Mesodermal cell (in vitro differentiated cells): ENCODE measurements around the gene MAP1A. TPM values are rescaled to one million over a fixed set of nuclear protein-coding genes. Genes with fewer than 3 reads are reported as not detected.
A peak's percentile ranks its signal among the peaks of the same experiment; 100 is the strongest.

ENCODE experiments used
- H3K27ac ChIP-seq: 2 replicates; pipeline ENCODE4 v1.7.0; 2013; ENCODE audit warnings: mild to moderate bottlenecking, low read depth, low read length, moderate library complexity; ENCODE audit not compliant: severe bottlenecking
- H3K36me3 ChIP-seq: 2 replicates; pipeline ENCODE4 v1.7.1; 2013; ENCODE audit warnings: mild to moderate bottlenecking, low read length, moderate library complexity; ENCODE audit not compliant: control insufficient read depth, insufficient read depth
- H3K4me1 ChIP-seq: one replicate; pipeline ENCODE4 v1.7.1; 2013; ENCODE audit warnings: mild to moderate bottlenecking, low read length; ENCODE audit not compliant: insufficient read depth, control insufficient read depth, poor library complexity, severe bottlenecking
- H3K4me3 ChIP-seq: 2 replicates; pipeline ENCODE4 v1.7.0; 2013; ENCODE audit warnings: low read length, control low read depth, mild to moderate bottlenecking; ENCODE audit not compliant: insufficient read depth, poor library complexity, severe bottlenecking; ENCODE audit errors: extremely low read depth
- H3K9me3 ChIP-seq: 2 replicates; pipeline ENCODE4 v1.7.1; 2013; ENCODE audit warnings: mild to moderate bottlenecking, low read length, moderate library complexity; ENCODE audit not compliant: control insufficient read depth
- WGBS, 2 experiments: methylation state at CpG; one replicate each; pipeline ENCODE4 v1.1.5; 2013; ENCODE audit warnings: missing lambda C conversion rate in 2 of 2; ENCODE audit not compliant: insufficient coverage in 2 of 2; 5-methylcytosine and 5-hydroxymethylcytosine counted together
- polyA plus RNA-seq, 2 experiments: library from polyadenylated mRNA; stranded (reverse); fragments of 50-300 nt; gene quantifications; one replicate each; pipeline ENCODE4 v1.2.3, GENCODE V29; 2013

The MAP1A gene
- polyA plus RNA-seq (2013, experiment 1 of 2) = 12.5 TPM
- polyA plus RNA-seq (2013, experiment 2 of 2) = 11.6 TPM

DNA sequence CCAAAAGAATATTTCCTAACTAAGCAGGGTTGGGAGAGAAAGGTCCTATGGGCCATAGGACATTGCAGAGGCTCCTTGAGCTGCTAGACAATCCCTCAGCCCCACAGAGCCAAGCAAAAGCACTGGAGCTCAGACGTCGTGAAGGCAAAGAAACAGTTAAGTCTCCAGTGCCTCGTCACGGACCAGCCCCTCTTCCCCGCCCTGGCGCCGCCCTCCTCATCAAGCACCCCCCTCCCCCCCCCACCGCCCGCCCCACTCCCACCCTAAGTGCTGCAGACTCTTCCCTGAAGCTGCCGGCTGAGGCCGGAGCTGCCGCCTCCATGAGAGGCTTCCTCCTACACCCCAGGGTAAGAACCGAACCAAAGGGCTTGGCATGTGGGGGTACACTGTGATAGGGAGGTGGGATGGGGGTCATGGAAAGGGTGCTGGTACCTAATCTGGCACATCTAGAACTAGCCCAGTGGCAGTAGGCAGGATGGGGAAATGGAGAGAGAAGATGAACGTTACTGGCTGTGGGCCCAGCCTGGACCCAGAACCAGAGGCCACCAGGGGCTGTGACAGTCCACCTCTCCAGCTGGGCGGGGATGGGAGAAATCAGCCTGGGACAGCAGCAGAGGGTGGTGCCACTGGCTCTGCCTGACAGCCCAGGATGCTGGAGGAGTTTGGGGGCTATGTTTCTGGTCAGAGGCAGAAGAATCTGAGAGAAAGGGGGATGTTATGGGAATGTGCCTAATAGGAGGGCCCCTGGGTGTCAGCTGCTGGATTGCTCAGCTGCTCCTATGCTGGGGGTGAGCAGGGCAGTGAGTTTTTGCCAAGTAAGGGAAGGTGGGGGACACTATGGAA is at the start of gene MAP1A:
TSS of gene MAP1A (plus strand) at position 255 of the 843 bp plus-strand sequence. CDS start 3,866 bp downstream, outside the sequence.
- peak within 1 kb of the TSS; percentile 62 for H3K4me3 ChIP-seq
- 0% methylated on average over 2 to 3 of the region's 15 CpGs for WGBS, 2 experiments
- H3K27ac ChIP-seq = peak within 1 kb of the TSS; percentile 89
- H3K9me3 ChIP-seq = no peaks in the 10 kb centered on the region
- H3K4me1 ChIP-seq = peaks cover 25% of the 10 kb centered on the region
- peaks cover 24% of the 10 kb centered on the region for H3K36me3 ChIP-seq

DNA sequence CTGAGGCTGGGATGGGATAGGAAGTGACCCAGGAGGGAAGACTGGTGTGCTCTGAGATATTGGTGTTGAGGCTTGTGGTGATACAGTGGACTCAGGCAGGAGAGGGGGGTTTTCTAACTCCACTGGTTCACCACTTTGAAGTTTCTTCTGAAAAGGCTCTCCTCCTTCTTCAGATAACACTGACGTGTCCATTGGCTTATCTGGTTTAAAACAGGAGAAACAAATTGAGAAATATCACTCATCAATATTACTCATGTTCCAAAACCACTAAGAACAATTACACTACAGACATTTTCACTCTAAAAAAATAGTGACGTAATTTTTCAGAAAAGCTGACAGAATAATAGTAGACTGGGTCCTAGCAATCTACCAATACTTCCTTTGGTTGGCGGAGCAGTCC is 47.5 kb upstream of the MAP1A start:
- no peaks in the 10 kb centered on the region for H3K9me3 ChIP-seq
- no peak overlapping the region for H3K27ac ChIP-seq
- H3K36me3 ChIP-seq = peaks cover 82% of the 10 kb centered on the region
- no peaks in the 10 kb centered on the region for H3K4me1 ChIP-seq
- 100% methylated on average over 1 of the region's 3 CpGs for WGBS, 2 experiments
- no peak overlapping the region for H3K4me3 ChIP-seq

DNA sequence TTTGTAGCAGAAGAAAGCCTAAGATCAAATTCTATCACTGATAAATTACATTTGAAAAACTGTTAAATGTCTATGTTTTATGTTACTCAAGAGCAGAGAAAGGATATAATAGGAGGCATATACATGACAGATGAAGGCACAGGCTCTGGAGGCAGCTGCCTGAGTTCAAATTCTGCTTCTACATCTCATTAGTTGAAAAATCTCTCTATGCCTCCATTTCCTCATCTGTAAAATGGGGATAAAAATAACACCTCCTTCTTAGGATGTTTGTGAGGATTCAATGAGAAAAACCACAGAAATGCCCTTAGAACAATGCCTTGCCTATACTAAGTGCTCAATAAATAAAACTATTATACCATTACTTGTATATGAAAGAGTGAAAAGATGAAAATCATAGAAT is 45.4 kb upstream of the MAP1A start:
- peaks cover 82% of the 10 kb centered on the region for H3K36me3 ChIP-seq
- H3K4me1 ChIP-seq = no peaks in the 10 kb centered on the region
- H3K9me3 ChIP-seq = no peaks in the 10 kb centered on the region
- H3K4me3 ChIP-seq = no peak overlapping the region
- H3K27ac ChIP-seq = no peak overlapping the region

DNA sequence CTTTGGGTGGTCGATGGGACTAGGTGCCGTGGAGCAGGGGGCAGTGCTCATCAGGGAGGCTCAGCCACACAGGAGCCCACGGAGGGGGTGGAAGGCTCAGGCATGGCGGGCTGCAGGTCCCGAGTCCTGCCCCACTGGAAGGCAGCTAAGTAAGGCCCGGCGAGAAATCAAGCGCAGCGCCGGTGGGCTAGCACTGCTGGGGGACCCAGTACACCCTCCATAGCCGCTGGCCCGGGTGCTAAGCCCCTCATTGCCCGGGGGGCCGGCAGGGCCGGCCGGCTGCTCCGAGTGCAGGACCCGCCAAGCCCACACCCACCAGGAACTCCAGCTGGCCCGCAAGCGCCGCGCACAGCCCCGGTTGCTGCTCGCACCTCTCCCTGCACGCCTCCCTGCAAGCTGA is 43.5 kb upstream of the MAP1A start:
- Histone ChIP-seq H3K4me3 (no peak overlapping the region), H3K9me3 (no peaks in the 10 kb centered on the region), H3K36me3 (peaks cover 83% of the 10 kb centered on the region), H3K4me1 (no peaks in the 10 kb centered on the region), H3K27ac (no peak overlapping the region)
- WGBS, 2 experiments = 89 to 98% methylated on average over 8 to 16 of the region's 25 CpGs

DNA sequence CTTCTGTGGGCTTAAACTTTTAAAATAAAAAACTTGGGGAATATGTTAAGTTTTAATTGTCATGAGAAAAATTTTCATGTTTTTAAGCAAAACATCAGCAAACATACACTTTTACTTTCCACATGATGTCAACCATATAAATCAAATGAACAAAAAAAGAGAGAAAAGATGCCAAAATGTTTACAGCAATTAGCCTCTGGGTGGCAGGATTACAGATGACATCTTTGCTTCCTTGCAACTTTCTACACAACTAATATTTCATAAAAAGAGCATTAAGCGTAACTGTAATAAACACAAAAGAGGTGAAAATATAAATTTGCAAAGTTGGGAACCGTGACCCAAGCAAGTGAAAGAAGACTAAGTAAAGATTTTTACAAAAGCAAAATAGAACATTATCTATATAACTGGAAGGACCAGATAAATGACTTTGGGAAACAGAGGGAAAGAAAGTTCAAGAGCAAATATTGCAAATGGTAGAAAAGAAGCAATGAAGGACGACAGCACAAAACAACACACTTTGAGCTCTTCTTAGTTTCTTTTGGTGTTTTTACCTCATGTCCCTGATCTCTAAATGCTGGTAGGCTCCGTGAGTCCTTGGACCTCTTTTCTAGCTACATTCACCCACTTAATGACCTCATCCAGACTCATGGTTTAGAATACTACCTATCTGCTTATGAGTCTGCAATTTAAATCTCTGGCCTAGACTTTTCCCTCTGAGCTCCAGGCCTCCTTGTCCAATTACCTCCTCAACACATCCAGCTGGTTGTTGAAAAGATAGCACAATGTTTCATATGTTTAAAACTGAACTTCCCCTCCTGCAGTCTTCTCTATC is 33.9 kb upstream of the MAP1A start:
- no peaks in the 10 kb centered on the region for H3K9me3 ChIP-seq
- H3K4me1 ChIP-seq = no peaks in the 10 kb centered on the region
- WGBS, 2 experiments = 73 to 88% methylated on average over 2 of the region's 4 CpGs
- H3K4me3 ChIP-seq = no peak overlapping the region
- H3K36me3 ChIP-seq = peaks cover 92% of the 10 kb centered on the region
- H3K27ac ChIP-seq = no peak overlapping the region

DNA sequence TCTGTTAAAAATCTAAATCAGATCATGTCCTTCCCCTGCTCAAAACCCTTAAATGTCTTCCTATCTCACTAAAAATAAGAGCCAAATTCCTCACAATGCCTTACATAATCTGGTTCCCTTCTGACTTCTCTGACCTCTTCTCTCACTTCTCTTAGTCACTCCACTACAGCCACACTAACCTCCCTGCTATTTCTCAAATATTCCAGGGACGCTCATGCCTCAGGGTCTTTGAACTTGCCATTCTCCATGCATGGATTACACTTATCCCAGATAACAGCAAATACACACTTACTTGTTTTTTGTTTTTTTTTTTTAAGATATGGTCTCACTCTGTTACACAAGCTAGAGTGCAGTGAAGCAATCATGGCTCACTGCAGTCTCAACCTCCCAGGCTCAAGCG is 33.0 kb upstream of the MAP1A start:
- H3K4me3 ChIP-seq = no peak overlapping the region
- 80 to 100% methylated on average over 1 of the region's 2 CpGs for WGBS, 2 experiments
- H3K9me3 ChIP-seq = no peaks in the 10 kb centered on the region
- H3K4me1 ChIP-seq = no peaks in the 10 kb centered on the region
- H3K27ac ChIP-seq = no peak overlapping the region
- peaks cover 92% of the 10 kb centered on the region for H3K36me3 ChIP-seq

DNA sequence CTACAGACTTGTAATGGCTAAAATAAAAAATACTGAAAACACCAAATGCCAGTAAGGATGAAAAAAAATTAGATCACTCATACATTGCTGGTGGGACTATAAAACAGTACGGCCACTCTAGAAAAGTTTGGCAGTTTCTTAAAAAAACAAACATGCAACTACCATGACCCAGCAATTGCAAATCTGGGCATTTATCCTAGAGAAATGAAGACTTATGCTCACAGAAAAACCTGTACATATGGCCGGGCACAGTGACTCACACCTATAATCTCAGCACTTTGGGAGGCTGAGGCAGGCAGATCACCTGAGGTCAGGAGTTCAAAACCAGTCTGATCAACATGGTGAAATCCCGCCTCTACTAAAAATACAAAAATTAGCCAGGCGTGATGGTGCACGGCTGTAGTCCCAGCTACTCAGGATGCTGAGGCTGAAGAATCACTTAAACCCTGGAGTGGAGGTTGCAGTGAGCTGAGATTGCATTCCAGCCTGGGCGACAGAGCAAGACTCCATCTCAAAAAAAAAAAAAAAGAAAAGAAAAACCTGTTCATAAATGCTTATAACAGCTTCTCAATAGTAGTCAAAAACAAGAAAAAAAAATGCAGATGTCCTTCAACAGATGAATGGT is 30.0 kb upstream of the MAP1A start:
- 93 to 100% methylated on average over 3 of the region's 6 CpGs for WGBS, 2 experiments
- Histone ChIP-seq H3K27ac (no peak overlapping the region), H3K36me3 (peaks cover 88% of the 10 kb centered on the region), H3K9me3 (no peaks in the 10 kb centered on the region), H3K4me1 (no peaks in the 10 kb centered on the region), H3K4me3 (no peak overlapping the region)

DNA sequence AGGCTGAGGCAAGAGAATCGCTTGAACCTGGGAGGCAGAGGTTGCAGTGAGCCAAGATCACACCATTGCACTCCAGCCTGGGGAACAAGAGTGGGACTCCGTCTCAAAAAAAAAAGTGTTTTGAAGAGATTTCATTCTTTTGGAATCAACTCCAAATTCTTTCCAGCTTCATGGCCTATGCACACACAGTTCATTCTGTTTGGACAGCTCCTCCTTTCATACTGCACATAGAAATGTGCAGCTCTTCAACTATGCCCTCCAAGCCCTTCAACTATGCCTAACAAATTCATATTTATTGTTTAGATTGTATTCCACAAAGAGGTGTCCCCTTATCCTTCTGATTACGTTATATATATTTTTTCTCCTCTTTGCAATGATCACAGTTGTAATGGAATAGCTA is 28.6 kb upstream of the MAP1A start:
- H3K9me3 ChIP-seq = no peaks in the 10 kb centered on the region
- H3K4me3 ChIP-seq = no peak overlapping the region
- H3K4me1 ChIP-seq = peaks cover 4% of the 10 kb centered on the region
- H3K36me3 ChIP-seq = peaks cover 75% of the 10 kb centered on the region
- 86 to 100% methylated on average over 1 of the region's 3 CpGs for WGBS, 2 experiments
- H3K27ac ChIP-seq = no peak overlapping the region

DNA sequence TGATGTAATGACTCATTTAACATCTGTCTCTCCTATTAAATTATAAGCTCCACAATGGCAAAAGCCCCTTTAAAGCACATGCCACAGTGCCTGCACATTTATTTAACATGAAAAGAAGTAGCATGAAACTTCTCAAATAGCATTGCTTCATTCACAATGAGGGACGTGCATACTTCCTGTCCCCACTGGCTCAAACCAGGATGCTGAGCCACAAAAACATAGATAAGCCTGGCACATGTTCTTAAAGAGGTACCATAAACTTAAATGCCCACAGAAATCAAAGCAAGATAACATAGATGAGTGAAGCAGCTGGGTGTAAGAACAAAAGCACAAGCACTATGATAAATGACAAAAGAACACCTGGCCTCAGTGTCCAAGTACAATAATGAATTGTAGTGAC is 28.2 kb upstream of the MAP1A start:
- peaks cover 73% of the 10 kb centered on the region for H3K36me3 ChIP-seq
- no peak overlapping the region for H3K4me3 ChIP-seq
- H3K4me1 ChIP-seq = peaks cover 4% of the 10 kb centered on the region
- H3K27ac ChIP-seq = no peak overlapping the region
- WGBS, 2 experiments = 85 to 100% methylated on average over 1 of the region's 1 CpG
- H3K9me3 ChIP-seq = no peaks in the 10 kb centered on the region

DNA sequence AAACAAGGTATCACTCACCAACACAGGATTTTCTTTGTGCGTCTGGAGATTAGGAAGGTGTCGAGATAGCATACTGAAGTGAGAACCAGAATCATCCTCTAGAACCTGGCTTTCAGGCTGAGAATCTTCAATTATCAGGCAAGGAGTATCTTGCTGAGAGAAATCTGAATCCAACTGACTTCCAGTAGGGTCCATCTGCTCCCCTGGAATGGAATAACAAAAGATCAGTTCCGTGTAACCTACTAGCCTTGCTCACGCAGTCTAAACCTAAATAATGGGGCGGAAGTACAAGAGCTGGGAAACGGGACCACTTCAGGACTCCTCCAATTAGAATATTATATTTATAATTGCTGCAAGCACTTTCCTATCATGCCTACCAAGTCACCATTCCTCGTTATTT is 25.1 kb upstream of the MAP1A start:
- Histone ChIP-seq H3K36me3 (peaks cover 45% of the 10 kb centered on the region), H3K27ac (peak overlapping the region; percentile 96), H3K4me1 (peaks cover 4% of the 10 kb centered on the region), H3K4me3 (peak overlapping the region; percentile 64), H3K9me3 (no peaks in the 10 kb centered on the region)
- 0 to 33% methylated on average over 1 to 2 of the region's 7 CpGs for WGBS, 2 experiments
